ENCODE data around the gene OXT.
"Not testable (repeated sequence)": the region's sequence is repeated elsewhere in the genome, so short reads cannot be mapped to it uniquely, and the experiment has no call there.

Gene OXT

DNA sequence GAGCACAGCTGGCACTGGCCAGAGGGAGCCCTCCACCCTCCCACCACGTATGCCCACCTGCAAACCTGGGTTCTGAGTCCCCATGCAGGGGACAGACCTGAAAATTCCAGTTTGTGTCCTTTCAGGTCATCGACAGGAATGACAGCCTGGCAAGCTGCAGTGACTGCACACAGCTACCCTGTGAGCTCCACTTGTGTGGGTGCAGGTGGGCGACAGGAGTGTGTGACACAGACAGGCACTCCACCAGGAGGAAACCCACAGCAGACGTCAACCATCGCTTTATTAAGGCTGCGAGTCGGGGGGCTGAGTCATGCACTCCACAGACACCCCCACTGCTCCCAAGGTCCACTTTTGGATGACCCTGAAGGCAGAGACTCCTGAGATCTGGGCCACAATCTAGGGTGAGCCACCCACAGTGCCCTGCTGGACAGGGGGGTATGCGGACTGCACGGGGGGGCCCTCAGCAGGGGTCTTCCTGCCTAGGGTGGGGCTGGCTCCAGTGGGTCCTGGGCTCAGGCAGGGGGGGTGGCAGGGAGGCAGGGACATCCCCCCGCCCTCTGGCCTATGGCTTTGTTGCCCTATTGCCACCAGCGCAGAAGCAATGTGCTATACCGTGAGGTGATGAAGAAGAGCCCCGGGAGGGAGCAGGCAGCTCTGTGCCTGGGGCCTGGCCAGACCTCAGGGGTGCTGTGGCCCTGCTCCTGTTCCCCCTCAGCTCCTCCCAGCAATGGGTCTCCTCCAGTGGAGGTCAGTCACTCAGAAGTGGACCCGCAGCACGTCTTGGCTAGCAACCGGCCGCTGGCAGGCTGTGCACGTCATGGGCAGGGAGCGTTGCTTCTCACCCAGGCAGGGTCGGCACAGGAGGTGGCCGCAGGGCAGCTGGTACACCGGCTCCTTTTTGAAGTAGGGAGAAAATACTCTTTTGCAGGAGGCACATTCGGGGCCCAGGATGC lies 38.2 kb downstream of the OXT start:
- H3K4me3 ChIP-seq (ENCODE audit: low read depth, low read length) = no peak overlapping the region
- TF ChIP-seq, protein P1, sequence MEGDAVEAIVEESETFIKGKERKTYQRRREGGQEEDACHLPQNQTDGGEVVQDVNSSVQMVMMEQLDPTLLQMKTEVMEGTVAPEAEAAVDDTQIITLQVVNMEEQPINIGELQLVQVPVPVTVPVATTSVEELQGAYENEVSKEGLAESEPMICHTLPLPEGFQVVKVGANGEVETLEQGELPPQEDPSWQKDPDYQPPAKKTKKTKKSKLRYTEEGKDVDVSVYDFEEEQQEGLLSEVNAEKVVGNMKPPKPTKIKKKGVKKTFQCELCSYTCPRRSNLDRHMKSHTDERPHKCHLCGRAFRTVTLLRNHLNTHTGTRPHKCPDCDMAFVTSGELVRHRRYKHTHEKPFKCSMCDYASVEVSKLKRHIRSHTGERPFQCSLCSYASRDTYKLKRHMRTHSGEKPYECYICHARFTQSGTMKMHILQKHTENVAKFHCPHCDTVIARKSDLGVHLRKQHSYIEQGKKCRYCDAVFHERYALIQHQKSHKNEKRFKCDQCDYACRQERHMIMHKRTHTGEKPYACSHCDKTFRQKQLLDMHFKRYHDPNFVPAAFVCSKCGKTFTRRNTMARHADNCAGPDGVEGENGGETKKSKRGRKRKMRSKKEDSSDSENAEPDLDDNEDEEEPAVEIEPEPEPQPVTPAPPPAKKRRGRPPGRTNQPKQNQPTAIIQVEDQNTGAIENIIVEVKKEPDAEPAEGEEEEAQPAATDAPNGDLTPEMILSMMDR (IDR thresholded peaks at IDR 0.05; ENCODE audit: low read depth, low read length) = no peak

DNA sequence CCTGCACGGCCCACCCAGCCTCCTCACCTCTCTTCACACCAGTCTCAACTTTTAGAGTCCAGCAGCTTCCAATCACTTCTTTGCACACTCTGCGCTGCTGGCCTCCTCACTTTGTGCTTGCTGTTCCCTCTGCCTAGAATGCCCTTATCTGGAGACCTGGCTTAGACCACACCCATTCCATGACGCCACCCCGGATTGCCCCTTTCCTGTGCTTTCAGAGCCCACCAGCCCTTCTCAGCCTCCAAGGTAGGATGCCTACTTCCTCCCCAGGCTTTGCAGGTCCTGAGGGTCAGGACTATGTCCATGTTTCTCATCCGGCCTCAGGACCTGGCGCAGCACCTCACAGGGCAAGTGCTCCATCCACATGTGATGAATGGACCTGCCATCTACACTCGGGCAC lies 40.1 kb downstream of the OXT start:
- TF ChIP-seq, protein P1 (IDR thresholded peaks at IDR 0.05; ENCODE audit: low read depth, low read length) = no peak
- H3K4me3 ChIP-seq (ENCODE audit: low read depth, low read length) = no peak overlapping the region

DNA sequence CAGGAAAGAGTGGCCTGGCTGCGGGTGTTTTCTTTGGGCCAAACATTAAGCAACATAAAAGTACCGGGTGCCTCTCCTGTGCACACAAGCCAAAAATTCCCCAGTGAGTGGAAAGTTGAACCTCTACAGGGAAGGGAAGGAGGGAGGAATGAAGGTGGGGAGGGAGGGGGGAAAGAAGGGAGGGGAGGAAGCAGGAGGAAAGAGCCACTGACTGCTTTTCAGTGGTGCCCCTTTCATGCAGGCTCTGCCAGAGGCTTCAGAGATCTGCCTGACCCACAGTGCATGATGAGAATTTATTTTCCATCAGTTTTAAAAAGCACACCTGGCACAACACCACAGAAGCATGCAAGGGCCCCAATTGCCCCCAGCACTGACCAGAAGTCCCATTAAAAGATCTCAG lies 40.6 kb downstream of the OXT start:
- TF ChIP-seq, protein P1 (IDR thresholded peaks at IDR 0.05; ENCODE audit: low read depth, low read length) = no peak

DNA sequence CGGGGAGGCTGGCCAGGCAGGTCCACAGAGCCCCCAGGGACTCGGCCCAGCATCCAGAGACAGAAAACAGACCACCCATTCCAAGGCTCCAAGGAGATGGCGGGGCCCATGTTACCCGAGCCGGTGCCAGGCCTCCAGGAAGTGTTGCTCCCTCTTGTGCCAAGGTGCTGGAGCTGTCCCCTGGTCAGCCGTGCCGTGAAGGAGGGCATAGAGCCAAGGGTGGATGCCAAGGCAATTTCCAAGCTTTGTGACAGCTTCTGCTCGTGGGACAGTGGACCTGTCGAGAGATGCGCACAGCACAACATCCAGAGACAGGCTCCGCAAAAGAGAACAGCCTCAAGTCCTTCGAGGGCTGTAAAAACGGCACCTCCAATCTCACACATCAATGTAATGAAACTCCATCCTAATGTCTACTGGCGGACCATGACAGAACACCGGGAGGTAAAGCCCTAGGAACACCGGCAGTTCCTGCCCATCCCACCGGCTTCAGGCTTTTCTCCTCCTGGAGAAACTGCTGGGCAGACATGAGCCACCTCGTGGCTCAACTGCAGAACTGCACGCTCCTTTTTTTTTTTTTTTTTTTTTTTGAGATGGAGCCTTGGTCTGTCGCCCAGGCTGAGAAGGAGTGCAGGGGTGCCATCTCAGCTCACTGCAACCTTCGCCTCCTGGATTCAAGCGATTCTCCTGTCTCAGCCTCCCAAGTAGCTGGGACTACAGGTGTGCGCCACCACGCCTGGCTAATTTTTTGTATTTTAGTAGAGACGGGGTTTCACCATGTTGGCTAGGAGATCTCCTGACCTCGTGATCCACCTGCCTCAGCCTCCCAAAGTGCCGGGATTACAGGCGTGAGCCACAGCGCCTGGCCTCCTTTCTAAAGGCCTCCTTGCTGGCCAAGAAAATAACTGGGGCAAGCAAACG lies 44.0 kb downstream of the OXT start:
- TF ChIP-seq, protein P1 (IDR thresholded peaks at IDR 0.05; ENCODE audit: low read depth, low read length) = peak; percentile 74
- H3K4me3 ChIP-seq (ENCODE audit: low read depth, low read length) = no peak overlapping the region

More for the DNA sequence above, 40.6 kb downstream of the OXT start:
- H3K4me3 ChIP-seq (ENCODE audit: low read depth, low read length) = no peak overlapping the region

DNA sequence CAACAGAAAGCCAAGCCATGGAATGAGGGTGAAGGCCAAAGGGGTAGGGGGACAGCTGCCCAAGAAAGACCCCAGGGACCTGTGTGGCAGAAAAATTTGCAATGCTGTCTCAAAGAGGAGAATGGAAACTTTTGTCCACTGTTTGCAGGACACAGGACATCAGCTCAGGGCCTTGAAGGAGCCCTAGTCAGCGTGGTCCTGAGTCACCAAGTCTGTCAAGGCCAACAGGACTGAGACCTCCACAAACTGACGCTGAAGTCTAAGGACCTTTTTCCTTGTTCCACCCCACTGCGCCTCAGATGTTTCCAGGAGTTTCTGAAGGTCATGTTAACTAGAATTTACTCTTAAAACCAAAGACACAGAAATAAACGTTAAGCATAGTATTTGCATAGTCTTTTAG lies 44.9 kb downstream of the OXT start:
- no peak overlapping the region for H3K4me3 ChIP-seq (ENCODE audit: low read depth, low read length)
- TF ChIP-seq, protein P1 (IDR thresholded peaks at IDR 0.05; ENCODE audit: low read depth, low read length) = no peak

DNA sequence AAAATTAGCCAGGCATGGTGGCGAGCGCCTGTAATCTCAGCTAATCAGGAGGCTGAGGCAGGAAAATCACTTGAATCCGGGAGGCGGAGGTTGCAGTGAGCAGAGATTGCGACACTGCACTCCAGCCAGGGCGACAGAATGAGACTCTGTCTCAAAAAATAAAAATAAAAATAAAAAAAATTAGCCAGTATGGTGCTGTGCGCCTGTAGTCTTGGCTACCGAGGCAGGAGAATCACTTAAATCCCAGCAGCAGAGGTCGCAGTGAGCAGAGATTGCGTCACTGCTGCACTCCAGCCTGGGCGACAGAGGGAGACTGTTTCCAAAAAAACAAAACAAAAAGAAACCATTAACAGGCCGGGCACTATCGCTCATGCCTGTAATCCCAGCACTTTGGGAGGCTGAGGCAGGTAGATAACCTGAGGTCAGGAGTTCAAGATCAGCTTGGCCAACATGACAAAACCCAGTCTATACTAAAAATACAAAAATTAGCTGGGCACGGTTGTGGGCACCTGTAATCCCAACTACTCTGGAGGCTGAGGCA lies 46.5 kb downstream of the OXT start:
- H3K4me3 ChIP-seq (ENCODE audit: low read depth, low read length) = not testable (repeated sequence)
- TF ChIP-seq, protein P1 (IDR thresholded peaks at IDR 0.05; ENCODE audit: low read depth, low read length) = peak; percentile 63

All from WI38 (cell line).